HG03039 (cell line): ENCODE measurements around the gene NOL12.
A peak's percentile ranks its signal among the peaks of the same experiment; 100 is the strongest.

Experiments
- ATAC-seq: cut with Tn5 transposase; IDR thresholded peaks from one replicate; pipeline ENCODE4 v1.9.1; 2021; ENCODE audit warnings: mild to moderate bottlenecking, moderate library complexity; ENCODE audit not compliant: unreplicated experiment

NOL12 gene

GRCh38 chr22:37659066-37659896, 26.9 kb upstream of the NOL12 start:
- peak; percentile 14 for ATAC-seq

- ATAC-seq = no peak
Measured at GRCh38 chr22:37659897-37660708, 26.0 kb upstream of the NOL12 start.

GRCh38 chr22:37660709-37661045, 25.5 kb upstream of the NOL12 start:
- ATAC-seq = no peak

- ATAC-seq = no peak
Measured at GRCh38 chr22:37661160-37661924, 24.8 kb upstream of the NOL12 start.

- ATAC-seq = no peak
Measured at GRCh38 chr22:37662039-37662438, 24.1 kb upstream of the NOL12 start.

- no peak for ATAC-seq
Measured at GRCh38 chr22:37663521-37664140, 22.5 kb upstream of the NOL12 start.

- ATAC-seq = no peak
Measured at GRCh38 chr22:37664249-37665101, 21.7 kb upstream of the NOL12 start.

GRCh38 chr22:37665487-37665886, 20.7 kb upstream of the NOL12 start:
- no peak for ATAC-seq

- no peak for ATAC-seq
Measured at GRCh38 chr22:37669586-37669985, 16.6 kb upstream of the NOL12 start.

GRCh38 chr22:37672206-37672919, 13.8 kb upstream of the NOL12 start:
- ATAC-seq = no peak

GRCh38 chr22:37672920-37673455, 13.2 kb upstream of the NOL12 start:
- no peak for ATAC-seq

GRCh38 chr22:37674248-37674647, 11.9 kb upstream of the NOL12 start:
- ATAC-seq = no peak

GRCh38 chr22:37674951-37675929, 10.9 kb upstream of the NOL12 start, which contains the start of gene LGALS1:
Gene LGALS1 (plus strand): TSS chr22:37675636. CDS start chr22:37675703, 67 bp downstream.
- ATAC-seq = peak; percentile 38

GRCh38 chr22:37675930-37676735, 10.0 kb upstream of the NOL12 start:
- peak; percentile 5 for ATAC-seq

- ATAC-seq = peak; percentile 43
Measured at GRCh38 chr22:37676736-37677492, 9.2 kb upstream of the NOL12 start.

GRCh38 chr22:37677493-37677974, 8.6 kb upstream of the NOL12 start:
- ATAC-seq = no peak
